ENCODE measurements around the gene LMO4. TPM values are rescaled to one million over a fixed set of nuclear protein-coding genes. Genes with fewer than 3 reads are reported as not detected.

The LMO4 gene
- total RNA-seq, 1 donor from 2014 or later = 53.8 TPM

DNA sequence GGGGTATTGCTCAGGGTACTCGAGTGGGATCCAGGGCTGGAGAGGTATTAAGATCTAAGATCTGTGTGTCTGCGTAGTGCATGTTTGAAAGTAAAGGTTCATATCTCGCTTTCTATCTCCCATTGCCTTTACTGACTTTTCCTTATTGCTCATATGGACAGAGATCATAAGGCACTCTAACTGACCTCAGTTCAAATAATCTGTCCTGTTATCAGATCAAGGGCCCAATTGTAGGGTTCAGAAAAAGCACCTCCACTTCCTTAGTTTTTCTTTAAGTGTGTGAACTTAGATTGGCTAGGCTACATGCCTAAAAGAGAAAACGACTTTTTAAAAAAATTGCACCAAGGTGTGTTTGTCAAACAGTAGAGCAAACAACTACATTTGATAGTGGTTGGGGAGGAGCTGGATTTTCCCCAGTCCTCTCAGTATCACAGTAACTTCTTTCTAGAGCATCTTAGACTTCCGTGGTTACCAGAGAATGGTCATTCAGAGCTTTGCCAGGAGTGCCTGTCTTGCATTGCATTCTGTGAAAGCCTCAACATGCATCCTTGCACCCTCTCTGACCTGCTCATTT is 57.6 kb downstream of the LMO4 start:
- no peak overlapping the region for H3K27ac ChIP-seq
- intact Hi-C loops (cut with DNase I) = no loop called here
- no peak for DNase-seq (ENCODE audit: extremely low spot score in 2 of 2)
- H3K4me1 ChIP-seq = no peaks in the 10 kb centered on the region
- no peaks in the 10 kb centered on the region for H3K27me3 ChIP-seq
- no peak overlapping the region for H3K4me3 ChIP-seq
- no peaks in the 10 kb centered on the region for H3K9me3 ChIP-seq
- TF ChIP-seq POLR2AphosphoS5 (IDR thresholded peaks at IDR 0.05; ENCODE audit: insufficient read depth in 1 of 2, low read depth in 1 of 2) = no peak
- H3K36me3 ChIP-seq = no peaks in the 10 kb centered on the region

- Histone ChIP-seq H3K36me3 (no peaks in the 10 kb centered on the region), H3K4me3 (no peak overlapping the region), H3K27me3 (no peaks in the 10 kb centered on the region), H3K9me3 (no peaks in the 10 kb centered on the region), H3K27ac (no peak overlapping the region), H3K4me1 (peaks cover 16% of the 10 kb centered on the region)
- TF ChIP-seq POLR2AphosphoS5 (IDR thresholded peaks at IDR 0.05; ENCODE audit: insufficient read depth in 1 of 2, low read depth in 1 of 2) (no peak), POLR2A (IDR thresholded peaks at IDR 0.05) (no peak)
- TF ChIP-seq, protein P1, sequence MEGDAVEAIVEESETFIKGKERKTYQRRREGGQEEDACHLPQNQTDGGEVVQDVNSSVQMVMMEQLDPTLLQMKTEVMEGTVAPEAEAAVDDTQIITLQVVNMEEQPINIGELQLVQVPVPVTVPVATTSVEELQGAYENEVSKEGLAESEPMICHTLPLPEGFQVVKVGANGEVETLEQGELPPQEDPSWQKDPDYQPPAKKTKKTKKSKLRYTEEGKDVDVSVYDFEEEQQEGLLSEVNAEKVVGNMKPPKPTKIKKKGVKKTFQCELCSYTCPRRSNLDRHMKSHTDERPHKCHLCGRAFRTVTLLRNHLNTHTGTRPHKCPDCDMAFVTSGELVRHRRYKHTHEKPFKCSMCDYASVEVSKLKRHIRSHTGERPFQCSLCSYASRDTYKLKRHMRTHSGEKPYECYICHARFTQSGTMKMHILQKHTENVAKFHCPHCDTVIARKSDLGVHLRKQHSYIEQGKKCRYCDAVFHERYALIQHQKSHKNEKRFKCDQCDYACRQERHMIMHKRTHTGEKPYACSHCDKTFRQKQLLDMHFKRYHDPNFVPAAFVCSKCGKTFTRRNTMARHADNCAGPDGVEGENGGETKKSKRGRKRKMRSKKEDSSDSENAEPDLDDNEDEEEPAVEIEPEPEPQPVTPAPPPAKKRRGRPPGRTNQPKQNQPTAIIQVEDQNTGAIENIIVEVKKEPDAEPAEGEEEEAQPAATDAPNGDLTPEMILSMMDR (IDR thresholded peaks at IDR 0.05) = no peak
- intact Hi-C loops (cut with DNase I) = no loop called here
- DNase-seq (ENCODE audit: extremely low spot score in 2 of 2) = no peak
Measured at GRCh38 chr1:87388411-87388810, 59.7 kb downstream of the LMO4 start.

DNA sequence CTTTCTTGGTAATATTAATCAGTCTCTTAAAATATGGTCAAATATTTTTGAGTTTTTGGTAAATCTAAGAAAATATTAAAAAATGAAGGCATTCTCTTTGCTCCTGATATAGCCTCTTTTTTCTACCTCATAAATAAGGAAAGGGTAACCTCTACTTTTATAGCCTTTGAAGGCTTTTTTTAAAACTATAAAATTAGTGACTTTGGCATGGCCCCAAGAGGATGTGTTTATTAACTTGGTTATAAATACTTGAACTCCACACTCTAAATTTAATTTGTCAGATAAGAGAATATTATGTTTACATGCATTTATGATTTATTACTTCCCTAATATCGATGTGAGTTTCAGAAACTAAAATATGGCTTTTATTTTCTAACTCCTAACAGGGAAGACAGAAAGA is 60.3 kb downstream of the LMO4 start:
- TF ChIP-seq, protein P1 (IDR thresholded peaks at IDR 0.05) = no peak
- TF ChIP-seq POLR2AphosphoS5 (IDR thresholded peaks at IDR 0.05; ENCODE audit: insufficient read depth in 1 of 2, low read depth in 1 of 2) (no peak), POLR2A (IDR thresholded peaks at IDR 0.05) (no peak)
- Histone ChIP-seq H3K27ac (no peak overlapping the region), H3K4me3 (no peak overlapping the region), H3K9me3 (no peaks in the 10 kb centered on the region), H3K36me3 (no peaks in the 10 kb centered on the region), H3K27me3 (no peaks in the 10 kb centered on the region), H3K4me1 (peaks cover 18% of the 10 kb centered on the region)
- no peak for DNase-seq (ENCODE audit: extremely low spot score in 2 of 2)
- intact Hi-C loops (cut with DNase I) = no loop called here

- no peak for DNase-seq (ENCODE audit: extremely low spot score in 2 of 2)
- no peak overlapping the region for H3K4me3 ChIP-seq
- H3K27ac ChIP-seq = no peak overlapping the region
- intact Hi-C loops (cut with DNase I) = no loop called here
- no peaks in the 10 kb centered on the region for H3K36me3 ChIP-seq
- no peaks in the 10 kb centered on the region for H3K9me3 ChIP-seq
- no peaks in the 10 kb centered on the region for H3K27me3 ChIP-seq
- peaks cover 18% of the 10 kb centered on the region for H3K4me1 ChIP-seq
- TF ChIP-seq POLR2AphosphoS5 (IDR thresholded peaks at IDR 0.05; ENCODE audit: insufficient read depth in 1 of 2, low read depth in 1 of 2) = no peak
- no peak for TF ChIP-seq POLR2A (IDR thresholded peaks at IDR 0.05)
- TF ChIP-seq, protein P1 (IDR thresholded peaks at IDR 0.05) = no peak
Measured at GRCh38 chr1:87389546-87389945, 60.9 kb downstream of the LMO4 start.

GRCh38 chr1:87392248-87393192 is 63.8 kb downstream of the LMO4 start:
- Histone ChIP-seq H3K4me1 (peaks cover 18% of the 10 kb centered on the region), H3K36me3 (no peaks in the 10 kb centered on the region), H3K27me3 (no peaks in the 10 kb centered on the region), H3K9me3 (no peaks in the 10 kb centered on the region), H3K27ac (no peak overlapping the region), H3K4me3 (no peak overlapping the region)
- intact Hi-C loops (cut with DNase I) = no loop called here
- DNase-seq (ENCODE audit: extremely low spot score in 2 of 2) = no peak
- TF ChIP-seq POLR2AphosphoS5 (IDR thresholded peaks at IDR 0.05; ENCODE audit: insufficient read depth in 1 of 2, low read depth in 1 of 2) (no peak), POLR2A (IDR thresholded peaks at IDR 0.05) (no peak)
- TF ChIP-seq, protein P1 (IDR thresholded peaks at IDR 0.05) = no peak

Data from vagina (tissue), 2 donors.